Trophoblast cell (in vitro differentiated cells and primary cell): ENCODE results near the gene TULP3.

ENCODE experiments used
- DNase-seq, 2 donors: peaks; one replicate each; pipeline ENCODE4 v3.0.0-alpha.2; 2016
- H2AFZ ChIP-seq: 2 replicates; pipeline ENCODE4 v1.6.1; 2013; ENCODE audit warnings: low read length, moderate library complexity, mild to moderate bottlenecking; ENCODE audit not compliant: insufficient read depth, poor library complexity
- H2AK5ac ChIP-seq: 2 replicates; pipeline ENCODE4 v1.6.1; 2013; ENCODE audit warnings: mild to moderate bottlenecking, low read length
- H2BK120ac ChIP-seq: 2 replicates; pipeline ENCODE4 v1.6.1; 2013; ENCODE audit warnings: low read length, mild to moderate bottlenecking, moderate library complexity; ENCODE audit not compliant: insufficient read depth, poor library complexity
- H2BK12ac ChIP-seq: 2 replicates; pipeline ENCODE4 v1.6.1; 2013; ENCODE audit warnings: mild to moderate bottlenecking, low read length, moderate library complexity
- H2BK5ac ChIP-seq: 2 replicates; pipeline ENCODE4 v1.6.1; 2013; ENCODE audit warnings: low read length, low read depth, moderate library complexity, mild to moderate bottlenecking; ENCODE audit not compliant: poor library complexity
- H3K14ac ChIP-seq: 2 replicates; pipeline ENCODE4 v1.6.1; 2013; ENCODE audit warnings: mild to moderate bottlenecking, low read length
- H3K18ac ChIP-seq: 2 replicates; pipeline ENCODE4 v1.6.1; 2013; ENCODE audit warnings: mild to moderate bottlenecking, low read length
- H3K23ac ChIP-seq: 2 replicates; pipeline ENCODE4 v1.6.1; 2013; ENCODE audit warnings: low read length
- H3K27ac ChIP-seq: 2 replicates; pipeline ENCODE4 v1.5.1; 2013; ENCODE audit warnings: low read depth, mild to moderate bottlenecking, inconsistent platforms, low read length, moderate library complexity
- H3K27me3 ChIP-seq: 2 replicates; pipeline ENCODE4 v1.6.1; 2013; ENCODE audit warnings: inconsistent platforms, mild to moderate bottlenecking, low read length, moderate library complexity; ENCODE audit not compliant: insufficient read depth
- H3K36me3 ChIP-seq, 2 experiments: 1 replicate in 1 of 2; 2 replicates in 1 of 2; pipeline ENCODE4 v1.6.1; 2013; ENCODE audit warnings: low read length in 2 of 2, mild to moderate bottlenecking in 2 of 2, moderate library complexity in 1 of 2; ENCODE audit not compliant: insufficient read depth in 2 of 2, control insufficient read depth in 1 of 2
- H3K4ac ChIP-seq: 2 replicates; pipeline ENCODE4 v1.6.1; 2013; ENCODE audit warnings: low read depth, mild to moderate bottlenecking, low read length, moderate library complexity
- H3K4me1 ChIP-seq, 2 experiments: 1 replicate in 1 of 2; 2 replicates in 1 of 2; pipeline ENCODE4 v1.6.1; 2013; ENCODE audit warnings: low read length in 2 of 2, mild to moderate bottlenecking in 2 of 2, moderate library complexity in 1 of 2; ENCODE audit not compliant: insufficient read depth in 2 of 2, control insufficient read depth in 1 of 2
- H3K4me2 ChIP-seq: 2 replicates; pipeline ENCODE4 v1.6.1; 2013; ENCODE audit warnings: inconsistent platforms, mild to moderate bottlenecking, low read length, moderate library complexity
- H3K4me3 ChIP-seq: 2 replicates; pipeline ENCODE4 v1.5.1; 2013; ENCODE audit warnings: mild to moderate bottlenecking, low read depth, low read length, inconsistent platforms
- H3K79me1 ChIP-seq: one replicate; pipeline ENCODE4 v1.6.1; 2013; ENCODE audit warnings: low read length
- H3K79me2 ChIP-seq: 2 replicates; pipeline ENCODE4 v1.6.1; 2013; ENCODE audit warnings: low read length, mild to moderate bottlenecking; ENCODE audit not compliant: control insufficient read depth, insufficient read depth, poor library complexity
- H3K9ac ChIP-seq: 2 replicates; pipeline ENCODE4 v1.6.1; 2013; ENCODE audit warnings: mild to moderate bottlenecking, low read length
- H3K9me3 ChIP-seq: 2 replicates; pipeline ENCODE4 v1.6.1; 2013; ENCODE audit warnings: low read depth, mild to moderate bottlenecking, control low read depth, inconsistent platforms, low read length; ENCODE audit not compliant: insufficient read depth
- H4K12ac ChIP-seq: 2 replicates; pipeline ENCODE4 v1.6.1; 2013; ENCODE audit warnings: low read depth, mild to moderate bottlenecking, low read length, moderate library complexity
- H4K8ac ChIP-seq: 2 replicates; pipeline ENCODE4 v1.6.1; 2013; ENCODE audit warnings: low read depth, mild to moderate bottlenecking, low read length, moderate library complexity
- H4K91ac ChIP-seq: one replicate; pipeline ENCODE4 v1.6.1; 2013; ENCODE audit warnings: low read depth, mild to moderate bottlenecking, low read length, moderate library complexity
- WGBS: extraction: QIAGEN DNeasy Blood & Tissue Kit; methylation state at CpG from one replicate; pipeline ENCODE4 v1.1.7; 2013; ENCODE audit warnings: missing lambda C conversion rate; ENCODE audit not compliant: insufficient read length, insufficient coverage; ENCODE audit errors: extremely low coverage; 5-methylcytosine and 5-hydroxymethylcytosine counted together

TULP3 gene

DNA sequence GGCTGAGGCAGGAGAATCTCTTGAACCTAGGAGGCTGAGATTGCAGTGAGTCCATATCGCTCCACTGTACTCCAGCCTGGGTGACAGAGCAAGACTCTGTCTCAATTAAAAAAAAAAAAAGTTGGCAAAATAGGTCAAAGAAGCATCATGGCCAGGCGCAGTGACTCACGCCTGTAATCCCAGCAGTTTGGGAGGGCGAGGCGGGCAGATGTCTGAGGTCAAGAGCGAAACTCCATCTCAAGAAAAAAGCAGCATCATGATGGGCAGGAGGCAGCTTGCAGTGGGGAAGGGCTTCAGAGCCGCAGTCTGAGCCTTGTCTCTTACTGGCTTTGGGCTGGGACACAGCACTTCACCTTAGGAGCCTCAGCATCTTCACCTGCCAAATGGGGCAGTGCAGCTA lies 89.9 kb downstream of the TULP3 start:
- WGBS: no CpG with 5 or more reads among the region's 7 CpGs

GRCh38 chr12:2982361-2982760 lies 91.7 kb downstream of the TULP3 start:
- no peaks in the 10 kb centered on the region for H3K27me3 ChIP-seq
- peak overlapping the region; percentile 60 for H3K4ac ChIP-seq
- H3K4me2 ChIP-seq: no peak overlapping the region
- H3K27ac ChIP-seq: no peak overlapping the region
- H4K91ac ChIP-seq: no peak overlapping the region
- H3K4me1 ChIP-seq: peaks cover 0 to 9% of the 10 kb centered on the region in 2 experiments
- H2BK12ac ChIP-seq: no peak overlapping the region
- peaks cover 6% of the 10 kb centered on the region for H3K79me2 ChIP-seq
- peaks cover 2% of the 10 kb centered on the region for H3K9me3 ChIP-seq
- no peak overlapping the region for H4K8ac ChIP-seq
- no peak overlapping the region for H2AK5ac ChIP-seq
- H3K9ac ChIP-seq: no peak overlapping the region
- H2AFZ ChIP-seq: no peak overlapping the region
- H3K79me1 ChIP-seq: no peaks in the 10 kb centered on the region
- no peak overlapping the region for H2BK5ac ChIP-seq
- peak overlapping the region; percentile 69 for H3K18ac ChIP-seq
- H2BK120ac ChIP-seq: no peak overlapping the region
- H4K12ac ChIP-seq: no peak overlapping the region
- no peak overlapping the region for H3K4me3 ChIP-seq
- H3K23ac ChIP-seq: no peak overlapping the region
- H3K36me3 ChIP-seq: peaks cover 9 to 13% of the 10 kb centered on the region in 2 experiments
- H3K14ac ChIP-seq: no peak overlapping the region
- WGBS: no CpG with 5 or more reads among the region's 13 CpGs
- DNase-seq: peak in 1 of 2 donors; percentile 27

More for the DNA sequence above, 89.9 kb downstream of the TULP3 start:
- DNase-seq: no peak
- Histone ChIP-seq H3K36me3 (peaks cover 7 to 13% of the 10 kb centered on the region in 2 experiments), H4K91ac (no peak overlapping the region), H2BK120ac (no peak overlapping the region), H2BK12ac (no peak overlapping the region), H3K9me3 (peaks cover 2% of the 10 kb centered on the region), H3K18ac (no peak overlapping the region), H3K9ac (no peak overlapping the region), H3K4me1 (peaks cover 0 to 11% of the 10 kb centered on the region in 2 experiments), H3K27me3 (no peaks in the 10 kb centered on the region), H4K8ac (no peak overlapping the region), H2AFZ (no peak overlapping the region), H2BK5ac (no peak overlapping the region), H3K23ac (no peak overlapping the region), H4K12ac (no peak overlapping the region), H3K4me3 (no peak overlapping the region), H3K4me2 (no peak overlapping the region), H2AK5ac (no peak overlapping the region), H3K79me2 (peaks cover 6% of the 10 kb centered on the region), H3K4ac (no peak overlapping the region), H3K14ac (no peak overlapping the region), H3K79me1 (no peaks in the 10 kb centered on the region), H3K27ac (no peak overlapping the region)

GRCh38 chr12:2984249-2984648 lies 93.6 kb downstream of the TULP3 start:
- Histone ChIP-seq H2AK5ac (no peak overlapping the region), H3K27me3 (no peaks in the 10 kb centered on the region), H3K79me1 (no peaks in the 10 kb centered on the region), H4K8ac (no peak overlapping the region), H2BK5ac (no peak overlapping the region), H2BK12ac (no peak overlapping the region), H2AFZ (no peak overlapping the region), H2BK120ac (no peak overlapping the region), H3K4ac (no peak overlapping the region), H3K9ac (no peak overlapping the region), H3K4me1 (peaks cover 0 to 9% of the 10 kb centered on the region in 2 experiments), H3K36me3 (peaks cover 10 to 11% of the 10 kb centered on the region in 2 experiments), H3K4me3 (no peak overlapping the region), H3K14ac (no peak overlapping the region), H3K4me2 (no peak overlapping the region), H3K18ac (no peak overlapping the region), H3K9me3 (peaks cover 3% of the 10 kb centered on the region), H4K91ac (no peak overlapping the region), H3K23ac (no peak overlapping the region), H3K79me2 (peaks cover 8% of the 10 kb centered on the region), H4K12ac (no peak overlapping the region), H3K27ac (no peak overlapping the region)
- no peak for DNase-seq
- WGBS: no CpG with 5 or more reads among the region's 5 CpGs

DNA sequence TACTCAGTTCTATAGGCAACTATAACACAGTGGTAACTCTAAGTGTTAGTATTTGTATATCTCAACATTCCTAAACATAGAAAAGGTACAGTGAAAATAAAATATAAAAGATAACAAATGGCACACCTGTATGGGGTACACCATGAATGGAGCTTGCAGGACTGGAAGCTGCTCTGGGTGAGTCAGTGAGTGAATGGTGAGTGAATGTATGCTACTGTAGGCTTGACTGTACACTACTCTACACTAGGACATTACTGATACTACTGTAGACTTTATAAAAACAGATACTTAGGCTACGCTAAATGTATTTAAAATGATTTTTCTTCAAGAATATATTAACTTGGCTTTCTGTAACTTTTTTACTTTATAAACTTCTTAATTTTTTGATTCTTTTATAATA lies 94.0 kb downstream of the TULP3 start:
- no peak for DNase-seq
- no peak overlapping the region for H2BK5ac ChIP-seq
- H3K14ac ChIP-seq: no peak overlapping the region
- H2AFZ ChIP-seq: no peak overlapping the region
- peaks cover 0 to 9% of the 10 kb centered on the region in 2 experiments for H3K4me1 ChIP-seq
- no peaks in the 10 kb centered on the region for H3K79me1 ChIP-seq
- no peak overlapping the region for H3K9ac ChIP-seq
- no peak overlapping the region for H3K4me3 ChIP-seq
- no peak overlapping the region for H3K4ac ChIP-seq
- no peak overlapping the region for H3K18ac ChIP-seq
- H4K8ac ChIP-seq: no peak overlapping the region
- no CpG with 5 or more reads among the region's 1 CpG for WGBS
- H3K27me3 ChIP-seq: no peaks in the 10 kb centered on the region
- H4K91ac ChIP-seq: no peak overlapping the region
- no peak overlapping the region for H2AK5ac ChIP-seq
- H3K9me3 ChIP-seq: peaks cover 3% of the 10 kb centered on the region
- H3K36me3 ChIP-seq: peaks cover 8 to 9% of the 10 kb centered on the region in 2 experiments
- no peak overlapping the region for H3K4me2 ChIP-seq
- no peak overlapping the region for H2BK12ac ChIP-seq
- H3K79me2 ChIP-seq: peaks cover 8% of the 10 kb centered on the region
- H3K27ac ChIP-seq: no peak overlapping the region
- no peak overlapping the region for H3K23ac ChIP-seq
- no peak overlapping the region for H2BK120ac ChIP-seq
- H4K12ac ChIP-seq: no peak overlapping the region
